BE2C (cell line): ENCODE measurements around the gene COL4A2.

Experiments used
- DNase-seq: peaks from one replicate; pipeline ENCODE4 v3.0.0-alpha.2; 2020
- H3K27me3 ChIP-seq: fragments of 250-450 bp; sonication (Bioruptor Pico); 2 replicates; pipeline ENCODE4 v1.5.1; 2020; ENCODE audit warnings: mild to moderate bottlenecking
- H3K36me3 ChIP-seq: fragments of 250-450 bp; sonication (Bioruptor Pico); 2 replicates; pipeline ENCODE4 v1.5.1; 2020; ENCODE audit warnings: mild to moderate bottlenecking
- H3K4me1 ChIP-seq: fragments of 250-450 bp; sonication (Bioruptor Pico); 2 replicates; pipeline ENCODE4 v1.5.1; 2020
- H3K4me3 ChIP-seq: 2 replicates; pipeline ENCODE4 v1.5.1; 2011; ENCODE audit warnings: low read depth, low read length
- H3K9me3 ChIP-seq: fragments of 250-450 bp; sonication (Bioruptor Pico); 2 replicates; pipeline ENCODE4 v1.5.1; 2020
- TF ChIP-seq, protein P1 (sequence below): IDR thresholded peaks from 2 replicates; pipeline ENCODE4 v1.5.1; 2012; ENCODE audit warnings: mild to moderate bottlenecking, low read depth, low read length

The COL4A2 gene

DNA sequence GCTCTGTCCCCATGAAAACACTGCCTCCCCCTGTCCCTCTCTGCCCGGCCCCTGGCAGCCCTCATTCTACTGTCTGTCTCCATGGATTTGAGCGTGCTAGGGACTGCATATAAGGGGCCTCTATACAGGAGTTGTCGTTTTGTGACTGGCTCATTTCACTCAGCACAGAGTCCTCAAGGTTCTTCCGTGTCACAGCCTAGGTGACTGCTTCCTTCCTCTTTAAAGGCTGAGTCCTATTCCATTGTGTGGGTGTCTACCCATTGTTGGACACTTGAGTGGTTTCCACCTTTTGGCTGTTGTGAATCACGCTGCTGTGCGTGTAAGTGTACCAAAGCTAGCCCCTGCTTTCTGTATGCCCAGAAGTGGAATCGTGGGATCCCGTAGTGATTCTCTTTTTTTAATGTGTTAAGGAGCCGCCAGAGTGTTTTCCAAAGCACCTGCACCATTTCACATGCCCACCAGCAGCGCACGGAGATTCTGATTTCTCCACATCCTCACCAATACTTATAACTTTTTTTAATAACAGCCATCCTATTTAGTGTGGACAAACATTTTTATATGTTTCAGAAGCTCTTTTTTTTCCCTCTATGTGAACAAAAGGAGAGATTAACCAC is 116.7 kb downstream of the COL4A2 start:
- Histone ChIP-seq H3K27me3 (no peaks in the 10 kb centered on the region), H3K36me3 (no peaks in the 10 kb centered on the region), H3K9me3 (no peaks in the 10 kb centered on the region), H3K4me3 (no peak overlapping the region), H3K4me1 (no peaks in the 10 kb centered on the region; the same call in 1 of the 2 replicates)
- TF ChIP-seq, protein P1, sequence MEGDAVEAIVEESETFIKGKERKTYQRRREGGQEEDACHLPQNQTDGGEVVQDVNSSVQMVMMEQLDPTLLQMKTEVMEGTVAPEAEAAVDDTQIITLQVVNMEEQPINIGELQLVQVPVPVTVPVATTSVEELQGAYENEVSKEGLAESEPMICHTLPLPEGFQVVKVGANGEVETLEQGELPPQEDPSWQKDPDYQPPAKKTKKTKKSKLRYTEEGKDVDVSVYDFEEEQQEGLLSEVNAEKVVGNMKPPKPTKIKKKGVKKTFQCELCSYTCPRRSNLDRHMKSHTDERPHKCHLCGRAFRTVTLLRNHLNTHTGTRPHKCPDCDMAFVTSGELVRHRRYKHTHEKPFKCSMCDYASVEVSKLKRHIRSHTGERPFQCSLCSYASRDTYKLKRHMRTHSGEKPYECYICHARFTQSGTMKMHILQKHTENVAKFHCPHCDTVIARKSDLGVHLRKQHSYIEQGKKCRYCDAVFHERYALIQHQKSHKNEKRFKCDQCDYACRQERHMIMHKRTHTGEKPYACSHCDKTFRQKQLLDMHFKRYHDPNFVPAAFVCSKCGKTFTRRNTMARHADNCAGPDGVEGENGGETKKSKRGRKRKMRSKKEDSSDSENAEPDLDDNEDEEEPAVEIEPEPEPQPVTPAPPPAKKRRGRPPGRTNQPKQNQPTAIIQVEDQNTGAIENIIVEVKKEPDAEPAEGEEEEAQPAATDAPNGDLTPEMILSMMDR = no peak
- no peak for DNase-seq

DNA sequence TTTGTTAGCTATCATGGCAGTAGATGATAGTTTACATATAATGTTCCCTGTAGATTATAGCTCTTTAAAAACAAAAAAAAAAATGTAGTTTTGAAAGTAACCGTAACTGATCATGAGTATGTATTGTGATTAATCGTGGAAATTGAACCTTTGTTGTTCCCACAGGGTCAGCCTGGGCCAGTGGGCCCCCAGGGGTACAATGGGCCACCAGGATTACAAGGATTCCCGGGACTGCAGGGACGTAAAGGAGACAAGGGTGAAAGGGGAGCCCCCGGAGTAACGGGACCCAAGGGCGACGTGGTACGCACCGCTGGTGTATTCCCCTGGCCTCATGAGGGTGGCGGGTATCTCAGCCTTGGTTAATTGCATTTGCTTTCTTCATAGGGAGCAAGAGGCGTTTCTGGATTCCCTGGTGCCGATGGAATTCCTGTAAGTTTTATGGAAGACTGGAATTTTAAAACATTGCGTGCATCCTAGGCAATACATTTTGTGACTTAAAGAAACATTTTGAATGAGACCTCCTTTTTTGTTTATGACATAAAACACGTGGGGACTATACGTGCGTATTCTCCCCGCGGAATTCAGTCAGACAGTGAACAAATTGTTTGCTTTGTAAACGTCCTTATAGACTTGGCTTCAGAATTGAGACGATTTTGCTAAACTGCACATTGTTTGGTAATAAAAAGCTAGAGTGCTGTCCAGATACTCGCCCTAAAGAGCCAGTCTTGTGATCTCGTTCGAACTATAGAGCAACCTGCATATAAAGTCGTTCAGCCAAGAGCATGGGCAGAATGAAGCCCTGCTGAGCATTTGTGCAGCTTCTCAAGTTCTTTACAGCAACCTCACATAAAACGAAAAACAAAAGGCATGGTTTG is 117.7 kb downstream of the COL4A2 start:
- no peaks in the 10 kb centered on the region; the same call in 1 of the 2 replicates for H3K4me1 ChIP-seq
- H3K27me3 ChIP-seq = no peaks in the 10 kb centered on the region
- no peaks in the 10 kb centered on the region for H3K36me3 ChIP-seq
- H3K9me3 ChIP-seq = no peaks in the 10 kb centered on the region
- H3K4me3 ChIP-seq = no peak overlapping the region
- no peak for DNase-seq
- TF ChIP-seq, protein P1 = no peak

DNA sequence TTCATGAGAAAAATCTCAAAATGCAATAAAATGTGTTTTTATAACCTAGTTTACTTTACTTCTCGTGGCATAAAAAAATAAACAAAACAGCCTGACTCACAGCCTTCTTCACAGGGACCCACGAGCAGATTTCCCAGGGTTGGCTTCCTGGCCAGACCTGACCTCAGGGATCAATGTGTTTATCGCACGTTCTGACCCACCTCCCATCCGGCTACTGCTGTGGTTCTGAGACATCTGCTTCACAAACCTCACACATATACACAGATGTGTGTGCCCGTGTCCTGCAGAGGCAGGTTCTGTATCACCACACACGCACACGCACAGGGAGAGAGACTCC is 118.3 kb downstream of the COL4A2 start:
- no peak for DNase-seq
- Histone ChIP-seq H3K4me3 (no peak overlapping the region), H3K27me3 (no peaks in the 10 kb centered on the region), H3K4me1 (no peaks in the 10 kb centered on the region; the same call in 1 of the 2 replicates), H3K36me3 (no peaks in the 10 kb centered on the region), H3K9me3 (no peaks in the 10 kb centered on the region)
- TF ChIP-seq, protein P1 = no peak

DNA sequence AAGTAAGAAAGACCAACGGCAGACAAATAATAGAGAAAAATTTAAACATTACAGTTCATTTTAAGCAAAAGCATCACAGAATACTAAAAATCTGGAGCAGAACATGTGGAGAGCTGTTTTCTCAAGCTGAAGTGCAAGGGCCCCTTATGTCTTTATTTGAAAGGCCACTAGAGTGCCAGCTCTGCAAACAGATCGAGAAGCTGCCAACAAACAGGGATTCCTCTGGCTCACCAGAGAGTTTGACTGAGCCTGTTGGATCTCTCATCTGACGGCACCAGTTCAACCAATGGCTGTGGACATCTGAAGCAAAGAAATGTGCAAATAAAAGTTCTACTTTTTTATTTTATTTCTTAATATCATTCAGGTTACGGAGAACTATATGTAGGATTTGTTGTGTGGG is 119.7 kb downstream of the COL4A2 start:
- no peak overlapping the region for H3K4me3 ChIP-seq
- H3K9me3 ChIP-seq = no peaks in the 10 kb centered on the region
- no peak for DNase-seq
- TF ChIP-seq, protein P1 = no peak
- peaks cover 4% of the 10 kb centered on the region for H3K4me1 ChIP-seq
- H3K36me3 ChIP-seq = no peaks in the 10 kb centered on the region
- no peaks in the 10 kb centered on the region for H3K27me3 ChIP-seq

DNA sequence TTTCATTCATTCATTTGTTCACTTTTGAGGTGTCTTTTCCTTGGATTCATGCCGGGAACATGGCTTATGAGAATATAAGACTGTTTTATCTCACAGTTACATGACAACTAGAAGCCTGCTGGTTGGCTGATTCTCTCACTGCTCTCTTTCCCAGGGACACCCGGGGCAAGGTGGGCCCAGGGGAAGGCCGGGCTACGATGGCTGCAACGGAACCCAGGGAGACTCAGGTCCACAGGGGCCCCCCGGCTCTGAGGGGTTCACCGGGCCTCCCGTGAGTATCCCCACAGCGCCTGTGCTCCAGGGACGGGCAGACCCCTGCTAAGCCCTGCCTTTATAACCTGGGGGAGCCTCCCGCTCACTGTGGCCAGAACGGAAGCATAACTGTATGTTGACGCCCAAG is 121.2 kb downstream of the COL4A2 start:
- peaks cover 9% of the 10 kb centered on the region for H3K4me1 ChIP-seq
- no peak for DNase-seq
- H3K36me3 ChIP-seq = no peaks in the 10 kb centered on the region
- no peak overlapping the region for H3K4me3 ChIP-seq
- H3K9me3 ChIP-seq = no peaks in the 10 kb centered on the region
- TF ChIP-seq, protein P1 = no peak
- H3K27me3 ChIP-seq = no peaks in the 10 kb centered on the region
